ENCODE data around the gene COIL. TPM values are rescaled to one million over a fixed set of nuclear protein-coding genes. Genes with fewer than 3 reads are reported as not detected.
A peak's percentile ranks its signal among the peaks of the same experiment; 100 is the strongest.
"Not testable (repeated sequence)": the region's sequence is repeated elsewhere in the genome, so short reads cannot be mapped to it uniquely, and the experiment has no call there.

COIL gene
- total and polyA plus RNA-seq, 5 donors = 7.7 to 10.7 (median 9.8) TPM

DNA sequence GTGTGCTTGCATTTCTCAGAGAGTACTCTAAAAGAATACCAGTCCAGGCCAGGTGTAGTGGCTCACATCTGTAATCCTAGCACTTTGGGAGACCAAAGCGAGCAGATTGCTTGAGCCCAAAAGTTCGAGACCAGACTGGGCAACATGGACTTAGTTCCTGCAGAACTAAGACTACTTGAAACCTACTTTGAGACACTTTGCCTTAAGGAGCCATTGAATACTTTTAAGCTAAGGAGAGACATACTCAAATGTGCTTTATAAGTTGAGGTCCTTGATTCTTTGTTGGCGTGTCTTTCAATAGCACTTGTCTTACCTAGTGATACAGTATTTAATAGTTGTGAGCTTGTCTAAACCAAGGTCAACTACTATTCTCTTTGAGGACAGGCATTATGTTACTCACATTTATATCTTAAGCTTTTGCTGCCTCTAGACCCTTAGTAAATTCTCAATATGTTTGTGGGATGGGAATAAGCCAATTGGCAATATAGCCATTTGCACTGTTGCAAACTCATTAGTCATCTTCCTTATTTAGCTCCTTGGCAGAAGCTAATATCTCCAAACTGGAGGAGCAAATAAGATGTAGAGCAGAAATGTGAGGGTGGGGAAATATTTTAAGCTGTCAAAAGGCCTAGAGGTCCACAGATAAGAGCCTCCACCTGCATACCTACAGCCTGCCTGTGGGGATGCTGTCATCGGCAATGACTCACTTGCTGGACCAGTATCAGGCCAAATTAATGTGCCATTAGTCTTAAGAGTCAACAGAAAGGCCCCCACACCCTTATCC lies 33.4 kb upstream of the COIL start:
- DNase-seq (no peak), ATAC-seq (no peak)
- Histone ChIP-seq H3K27ac (ENCODE audit: low read length) (no peak overlapping the region), H3K27me3 (ENCODE audit: control insufficient read depth, insufficient read depth) (no peaks in the 10 kb centered on the region), H3K4me3 (ENCODE audit: low read length) (no peak overlapping the region), H3K4me1 (ENCODE audit: control insufficient read depth, insufficient read depth, low read length) (no peaks in the 10 kb centered on the region), H3K9me3 (ENCODE audit: control insufficient read depth, low read length) (no peaks in the 10 kb centered on the region)
- 99% methylated on average over 4 of the region's 4 CpGs for WGBS
- intact Hi-C loops (cut with DNase I) = no loop called here

DNA sequence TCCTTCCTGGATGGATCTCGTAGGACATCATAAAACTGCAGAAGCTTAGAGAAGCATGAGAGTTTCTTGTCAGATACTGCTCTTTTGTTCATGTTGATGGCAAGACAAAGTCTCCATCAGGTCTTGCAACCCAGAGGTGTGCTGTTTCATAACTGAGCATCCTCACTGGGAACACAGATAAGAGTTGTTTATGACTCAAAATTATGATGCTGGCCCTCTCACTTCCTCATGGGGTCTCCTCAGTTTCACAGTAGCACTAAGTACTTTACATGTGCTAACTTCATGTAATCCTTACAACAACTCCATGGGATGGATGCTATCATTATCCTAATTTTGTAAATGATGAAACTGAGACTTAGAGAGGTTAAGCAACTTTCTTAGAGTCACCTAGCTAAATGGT lies 31.5 kb upstream of the COIL start:
- H3K9me3 ChIP-seq (ENCODE audit: control insufficient read depth, low read length) = no peaks in the 10 kb centered on the region
- H3K4me1 ChIP-seq (ENCODE audit: control insufficient read depth, insufficient read depth, low read length) = no peaks in the 10 kb centered on the region
- H3K27me3 ChIP-seq (ENCODE audit: control insufficient read depth, insufficient read depth) = no peaks in the 10 kb centered on the region
- no peak for ATAC-seq
- intact Hi-C loops (cut with DNase I) = no loop called here
- H3K4me3 ChIP-seq (ENCODE audit: low read length) = no peak overlapping the region
- H3K27ac ChIP-seq (ENCODE audit: low read length) = no peak overlapping the region
- DNase-seq = no peak
- 72% methylated on average over 1 of the region's 1 CpG for WGBS

DNA sequence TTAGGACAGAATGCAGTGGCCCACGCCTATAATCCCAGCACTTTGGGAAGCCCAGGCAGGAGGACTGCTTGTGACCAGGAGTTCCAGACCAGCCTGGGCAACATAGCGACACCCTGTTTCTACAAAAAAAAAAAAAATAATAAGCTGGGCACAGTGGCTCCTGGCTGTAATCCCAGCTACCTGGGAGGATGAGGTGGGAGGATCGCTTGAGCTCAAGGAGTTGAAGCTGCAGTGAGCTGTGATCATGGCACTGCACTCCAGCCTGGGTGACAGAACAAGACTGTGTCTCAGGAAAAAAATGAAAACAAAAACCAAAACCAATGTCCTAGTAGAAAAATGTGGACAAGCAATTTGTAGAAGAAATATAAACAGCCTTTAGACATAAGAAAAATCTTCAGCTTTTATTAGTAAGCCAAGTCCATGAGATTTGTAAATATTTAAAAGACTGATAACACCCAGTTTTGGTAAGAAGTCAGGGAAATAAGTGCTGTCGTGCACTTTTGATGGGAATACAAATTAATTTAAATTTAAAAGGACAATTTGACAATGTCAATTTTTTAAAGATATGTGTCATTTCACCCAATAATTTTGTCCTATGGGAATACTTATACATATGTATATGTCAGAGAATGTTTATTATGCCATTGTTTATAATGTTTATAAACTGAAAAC lies 28.2 kb upstream of the COIL start:
- ATAC-seq = no peak
- WGBS = 97% methylated on average over 4 of the region's 4 CpGs
- intact Hi-C loops (cut with DNase I) = no loop called here
- Histone ChIP-seq H3K9me3 (ENCODE audit: control insufficient read depth, low read length) (no peaks in the 10 kb centered on the region), H3K4me1 (ENCODE audit: control insufficient read depth, insufficient read depth, low read length) (no peaks in the 10 kb centered on the region), H3K27ac (ENCODE audit: low read length) (no peak overlapping the region), H3K4me3 (ENCODE audit: low read length) (no peak overlapping the region), H3K27me3 (ENCODE audit: control insufficient read depth, insufficient read depth) (no peaks in the 10 kb centered on the region)
- no peak for DNase-seq

DNA sequence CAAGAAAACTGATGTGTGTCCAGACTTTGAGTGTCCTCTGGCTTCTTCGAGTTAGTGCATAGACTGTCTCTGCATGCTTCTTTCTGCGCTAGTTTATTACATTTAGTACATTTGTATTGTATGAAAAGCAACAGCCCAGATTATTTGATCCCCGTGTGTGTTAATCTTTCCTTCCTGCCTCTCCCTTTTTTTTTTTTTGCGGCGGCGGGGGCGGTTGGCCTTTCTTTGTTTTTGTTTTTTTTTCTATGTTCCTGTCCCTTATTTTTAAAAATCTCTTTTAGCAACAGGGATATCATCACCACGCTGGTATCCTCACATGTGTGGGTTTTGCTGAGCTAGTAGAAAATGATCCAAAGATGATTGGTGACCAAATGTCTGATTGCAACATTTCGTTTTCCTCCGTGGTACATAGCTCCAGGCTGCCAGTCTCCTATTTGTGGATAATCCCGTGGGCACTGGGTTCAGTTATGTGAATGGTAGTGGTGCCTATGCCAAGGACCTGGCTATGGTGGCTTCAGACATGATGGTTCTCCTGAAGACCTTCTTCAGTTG lies 26.5 kb upstream of the COIL start:
- no peak for ATAC-seq
- 63% methylated on average over 11 of the region's 11 CpGs for WGBS
- DNase-seq = no peak

DNA sequence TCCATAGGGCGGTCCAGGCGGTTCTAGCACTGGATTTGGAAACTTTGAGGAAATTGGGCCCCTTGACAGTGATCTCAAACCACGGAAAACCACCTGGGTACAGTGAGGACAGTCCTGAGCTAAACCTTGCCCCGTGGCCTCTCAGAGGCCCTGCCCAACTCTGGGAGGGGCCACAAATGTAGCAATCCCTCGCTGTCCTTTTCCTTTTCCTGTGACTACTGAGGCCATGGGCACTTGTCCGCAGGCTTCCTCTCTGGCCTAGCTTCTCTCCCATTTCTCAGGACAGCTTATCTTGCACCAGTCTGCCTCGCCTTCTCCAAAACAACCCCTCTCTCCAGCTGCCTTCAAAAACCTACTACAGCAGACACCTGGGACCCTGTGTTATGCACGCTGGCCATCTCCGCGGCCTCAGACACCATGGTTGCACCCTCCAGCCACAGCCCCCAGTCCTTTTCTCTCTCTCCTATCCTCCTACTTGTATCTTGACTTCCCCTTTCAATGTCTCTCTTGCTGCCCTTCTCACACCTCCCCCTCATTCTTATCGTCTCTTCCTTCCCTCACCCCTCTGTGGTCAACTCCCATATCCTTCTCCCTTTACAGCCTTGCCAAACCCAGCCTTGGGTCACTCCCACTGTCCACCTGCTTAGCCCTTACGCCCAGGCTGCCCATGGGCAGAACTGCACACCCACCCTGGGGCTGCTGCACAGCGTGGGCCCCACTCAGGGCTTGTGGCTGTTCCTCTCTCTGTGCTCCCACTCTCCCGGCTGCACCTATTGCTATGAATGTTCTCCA lies 24.7 kb upstream of the COIL start:
- Histone ChIP-seq H3K9me3 (ENCODE audit: control insufficient read depth, low read length) (no peaks in the 10 kb centered on the region), H3K4me3 (ENCODE audit: low read length) (no peak overlapping the region), H3K27ac (ENCODE audit: low read length) (no peak overlapping the region), H3K27me3 (ENCODE audit: control insufficient read depth, insufficient read depth) (no peaks in the 10 kb centered on the region), H3K4me1 (ENCODE audit: control insufficient read depth, insufficient read depth, low read length) (no peaks in the 10 kb centered on the region)
- DNase-seq (no peak), ATAC-seq (peak; percentile 40 to 49)
- intact Hi-C loops (cut with DNase I) = no loop called here
- WGBS = 83% methylated on average over 14 of the region's 14 CpGs

More for the DNA sequence above, 26.5 kb upstream of the COIL start:
- H3K27ac ChIP-seq (ENCODE audit: low read length) = no peak overlapping the region
- H3K4me3 ChIP-seq (ENCODE audit: low read length) = no peak overlapping the region
- no peaks in the 10 kb centered on the region for H3K4me1 ChIP-seq (ENCODE audit: control insufficient read depth, insufficient read depth, low read length)
- H3K27me3 ChIP-seq (ENCODE audit: control insufficient read depth, insufficient read depth) = no peaks in the 10 kb centered on the region
- H3K9me3 ChIP-seq (ENCODE audit: control insufficient read depth, low read length) = no peaks in the 10 kb centered on the region
- intact Hi-C loops (cut with DNase I) = no loop called here

DNA sequence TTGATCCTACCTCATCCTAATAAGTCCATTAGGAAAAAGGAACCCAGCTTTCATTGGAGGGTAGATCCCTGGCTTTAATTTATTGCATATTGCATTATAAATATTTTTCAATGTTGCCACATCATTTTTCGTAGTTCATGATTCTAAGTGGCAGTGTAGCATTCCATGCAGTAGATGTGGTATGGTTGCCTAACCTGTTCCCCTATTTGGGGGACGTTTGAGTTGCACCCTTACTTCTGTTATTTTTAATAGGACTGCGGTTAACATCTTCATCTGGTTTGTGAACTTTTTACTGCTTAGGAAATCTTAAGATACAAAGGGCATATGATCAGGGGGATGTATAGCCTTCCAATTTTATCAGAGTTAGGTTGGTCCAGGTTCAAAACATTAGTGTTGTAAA lies 22.5 kb upstream of the COIL start:
- no peaks in the 10 kb centered on the region for H3K4me1 ChIP-seq (ENCODE audit: control insufficient read depth, insufficient read depth, low read length)
- H3K9me3 ChIP-seq (ENCODE audit: control insufficient read depth, low read length) = no peaks in the 10 kb centered on the region
- H3K27me3 ChIP-seq (ENCODE audit: control insufficient read depth, insufficient read depth) = no peaks in the 10 kb centered on the region
- ATAC-seq (no peak), DNase-seq (no peak)
- no peak overlapping the region for H3K27ac ChIP-seq (ENCODE audit: low read length)
- 79% methylated on average over 3 of the region's 3 CpGs for WGBS
- intact Hi-C loops (cut with DNase I) = no loop called here
- no peak overlapping the region for H3K4me3 ChIP-seq (ENCODE audit: low read length)

DNA sequence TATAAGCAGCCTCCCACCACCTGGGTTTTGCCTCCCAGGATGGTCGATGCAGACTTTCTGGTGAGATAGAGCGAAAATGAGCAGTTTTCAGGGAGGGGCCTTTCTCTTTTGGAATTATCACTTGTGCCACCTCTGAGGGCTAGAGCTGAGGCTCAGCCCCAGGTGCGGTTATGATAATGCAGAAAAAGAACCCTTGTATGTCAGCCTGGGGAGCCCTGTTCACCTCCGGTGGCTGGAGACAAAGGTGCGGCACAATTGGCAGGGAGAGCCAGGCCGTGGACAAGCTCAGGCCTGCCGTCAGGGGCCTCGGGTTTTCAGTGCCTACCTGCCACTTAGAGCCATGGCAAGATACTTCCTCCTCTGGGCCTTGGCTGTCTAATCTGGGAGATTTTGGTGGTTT lies 21.5 kb upstream of the COIL start:
- intact Hi-C loops (cut with DNase I) = no loop called here
- no peaks in the 10 kb centered on the region for H3K4me1 ChIP-seq (ENCODE audit: control insufficient read depth, insufficient read depth, low read length)
- 93% methylated on average over 8 of the region's 8 CpGs for WGBS
- H3K4me3 ChIP-seq (ENCODE audit: low read length) = no peak overlapping the region
- H3K27ac ChIP-seq (ENCODE audit: low read length) = no peak overlapping the region
- H3K9me3 ChIP-seq (ENCODE audit: control insufficient read depth, low read length) = no peaks in the 10 kb centered on the region
- ATAC-seq = no peak
- no peaks in the 10 kb centered on the region for H3K27me3 ChIP-seq (ENCODE audit: control insufficient read depth, insufficient read depth)
- DNase-seq = no peak

DNA sequence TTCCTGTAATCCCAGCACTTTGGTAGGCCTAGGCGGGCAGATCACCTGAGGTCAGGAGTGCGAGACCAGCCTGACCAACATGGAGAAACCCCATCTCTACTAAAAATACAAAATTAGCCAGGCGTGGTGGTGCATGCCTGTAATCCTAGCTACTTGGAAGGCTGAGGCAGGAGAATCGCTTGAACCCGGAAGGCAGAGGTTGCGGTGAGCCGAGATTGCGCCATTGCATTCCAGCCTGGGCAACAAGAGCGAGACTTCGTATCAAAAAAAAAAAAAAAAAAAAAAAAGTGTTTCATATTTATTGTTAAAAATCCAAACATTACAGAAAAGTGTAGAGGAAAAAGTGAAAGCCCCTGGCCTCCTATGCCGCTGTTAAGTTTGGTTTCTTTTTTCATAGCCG lies 19.7 kb upstream of the COIL start:
- H3K4me1 ChIP-seq (ENCODE audit: control insufficient read depth, insufficient read depth, low read length); ATAC-seq; H3K4me3 ChIP-seq (ENCODE audit: low read length); intact Hi-C loops (cut with DNase I); DNase-seq; H3K9me3 ChIP-seq (ENCODE audit: control insufficient read depth, low read length); H3K27ac ChIP-seq (ENCODE audit: low read length); H3K27me3 ChIP-seq (ENCODE audit: control insufficient read depth, insufficient read depth): not testable (repeated sequence)
- 95% methylated on average over 12 of the region's 12 CpGs for WGBS

DNA sequence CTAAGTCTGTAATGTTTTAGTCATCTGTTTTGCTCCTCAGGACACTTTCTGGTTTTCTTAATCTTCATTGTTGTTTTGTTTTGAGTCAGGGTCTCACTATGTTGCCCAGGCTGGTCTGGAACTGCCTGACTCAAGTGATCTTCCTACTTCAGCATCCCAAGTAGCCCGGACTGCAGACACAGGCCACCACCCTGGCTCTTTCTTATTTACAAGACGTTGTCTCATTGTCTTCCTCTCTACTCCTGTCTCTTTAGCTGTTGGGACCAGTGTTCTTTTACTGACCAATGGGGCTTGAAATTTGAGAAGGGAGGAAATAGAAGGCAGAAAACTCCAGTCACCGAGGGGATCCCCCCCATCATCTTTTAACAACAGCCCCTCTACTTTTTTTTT lies 18.2 kb upstream of the COIL start:
- ATAC-seq (no peak), DNase-seq (no peak)
- no peaks in the 10 kb centered on the region for H3K4me1 ChIP-seq (ENCODE audit: control insufficient read depth, insufficient read depth, low read length)
- no peak overlapping the region for H3K27ac ChIP-seq (ENCODE audit: low read length)
- no peaks in the 10 kb centered on the region for H3K9me3 ChIP-seq (ENCODE audit: control insufficient read depth, low read length)
- H3K4me3 ChIP-seq (ENCODE audit: low read length) = peak overlapping the region; percentile 93
- no peaks in the 10 kb centered on the region for H3K27me3 ChIP-seq (ENCODE audit: control insufficient read depth, insufficient read depth)
- intact Hi-C loops (cut with DNase I) = no loop called here
- 34% methylated on average over 3 of the region's 3 CpGs for WGBS

DNA sequence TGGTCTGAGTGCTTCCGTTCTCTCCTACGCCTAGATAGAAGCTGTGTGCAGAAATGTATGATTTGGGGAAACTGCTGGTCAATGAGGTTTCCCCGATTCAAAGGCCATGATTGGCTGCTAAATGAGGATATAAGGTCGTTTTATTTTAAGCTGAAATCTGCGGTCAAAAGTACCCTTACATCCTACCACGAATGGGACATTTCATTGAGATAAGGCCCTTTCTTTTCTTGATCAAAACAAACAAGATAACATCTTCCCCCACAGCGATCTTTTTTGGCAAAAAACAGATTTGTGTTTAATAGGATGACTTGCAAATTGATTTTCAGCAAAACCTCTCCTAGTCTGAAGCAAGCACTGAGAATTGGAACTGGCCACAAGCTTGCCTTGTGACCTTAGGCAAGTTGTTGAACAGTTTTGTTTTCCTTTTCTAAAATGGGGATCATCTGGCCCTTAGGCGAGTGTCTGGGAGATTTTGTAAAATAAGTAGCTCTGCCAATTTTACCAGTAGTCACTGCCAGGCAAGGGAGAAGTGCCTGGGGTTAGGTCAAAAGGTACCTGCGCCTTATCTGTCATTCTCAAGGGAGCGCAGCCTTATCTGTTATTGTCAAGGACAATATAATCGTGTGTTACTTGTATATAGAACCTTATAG lies 17.7 kb upstream of the COIL start:
- Histone ChIP-seq H3K4me1 (ENCODE audit: control insufficient read depth, insufficient read depth, low read length) (no peaks in the 10 kb centered on the region), H3K27ac (ENCODE audit: low read length) (peak overlapping the region; percentile 85), H3K27me3 (ENCODE audit: control insufficient read depth, insufficient read depth) (no peaks in the 10 kb centered on the region), H3K9me3 (ENCODE audit: control insufficient read depth, low read length) (no peaks in the 10 kb centered on the region), H3K4me3 (ENCODE audit: low read length) (peak overlapping the region; percentile 93)
- ATAC-seq (peak; percentile 17 to 18), DNase-seq (no peak)
- intact Hi-C loops (cut with DNase I) = no loop called here
- 16% methylated on average over 11 of the region's 11 CpGs for WGBS
